Subcutaneous adipose tissue (tissue), 4 donors: ENCODE data around the gene MSS51. TPM values are rescaled to one million over a fixed set of nuclear protein-coding genes. Genes with fewer than 3 reads are reported as not detected.

ENCODE experiments used
- CTCF ChIP-seq: fragments of 450-650 bp; IDR thresholded peaks from one replicate; pipeline ENCODE4 v1.5.1; 2016; ENCODE audit warnings: low read depth, mild to moderate bottlenecking, control low read depth, antibody characterized with exemption, moderate library complexity
- total RNA-seq, 4 donors: library from RNA; depleted of rRNA; stranded (reverse); fragments of >200 nt; gene quantifications; one replicate each; pipeline ENCODE4 v1.1.0, GENCODE V29; 2016

The MSS51 gene
- total RNA-seq, 4 donors from 2014 or later, result 2.4 to 4.0 (median 3.7) TPM

GRCh38 chr10:73406846-73407245, 26.5 kb downstream of the MSS51 start:
- TF ChIP-seq CTCF, result no peak

GRCh38 chr10:73405556-73405955, 27.8 kb downstream of the MSS51 start:
- no peak for TF ChIP-seq CTCF

- TF ChIP-seq CTCF, result no peak
Measured at GRCh38 chr10:73404690-73405089, 28.7 kb downstream of the MSS51 start.

GRCh38 chr10:73401636-73402035, 31.7 kb downstream of the MSS51 start:
- TF ChIP-seq CTCF, result no peak

GRCh38 chr10:73399063-73399462, 34.3 kb downstream of the MSS51 start:
- TF ChIP-seq CTCF, result no peak

- no peak for TF ChIP-seq CTCF
Measured at GRCh38 chr10:73398024-73398423, 35.3 kb downstream of the MSS51 start.

- TF ChIP-seq CTCF, result no peak
Measured at GRCh38 chr10:73388228-73388627, 45.1 kb downstream of the MSS51 start.
